ENCODE results near the gene CASP7. TPM values are rescaled to one million over a fixed set of nuclear protein-coding genes. Genes with fewer than 3 reads are reported as not detected.
A peak's percentile ranks its signal among the peaks of the same experiment; 100 is the strongest.

Gene CASP7
- total and polyA plus RNA-seq, 12 donors = 7.1 to 25.1 (median 17.2) TPM

DNA sequence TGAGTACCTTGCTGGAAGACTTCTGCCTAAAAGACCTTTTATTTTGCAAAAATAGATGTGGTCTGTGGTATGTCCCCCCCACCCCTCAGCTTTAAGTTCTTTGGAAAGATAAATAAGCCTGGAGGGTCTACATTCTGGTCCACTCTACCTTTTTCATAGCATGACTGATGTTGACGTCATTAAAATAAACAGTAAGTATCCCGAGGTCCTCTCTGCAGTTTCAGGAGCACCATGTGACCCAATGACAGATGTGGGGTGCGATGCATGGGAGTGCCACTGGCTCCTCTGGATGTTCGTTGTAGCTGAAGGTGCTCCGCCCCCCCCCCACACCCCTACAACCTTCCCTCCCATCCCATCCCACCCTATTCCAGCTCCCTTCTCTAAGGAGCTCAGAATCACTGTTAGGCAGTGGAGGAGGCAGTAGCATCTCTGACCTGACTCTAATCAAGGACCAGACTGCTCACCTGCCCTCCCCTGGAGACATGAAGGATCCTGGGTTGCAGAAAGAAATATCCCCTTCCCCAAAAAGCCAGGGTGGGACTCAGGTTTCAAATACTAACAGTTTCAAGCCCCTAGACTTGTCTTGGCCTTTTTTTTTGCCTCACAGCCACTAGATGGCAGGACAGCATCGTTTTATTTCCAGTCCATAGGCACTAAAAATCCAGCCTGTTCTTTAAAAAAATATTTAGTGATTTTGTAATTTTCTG, 25.1 kb downstream of the CASP7 start:
- H3K36me3 ChIP-seq (replicated peaks in 1 of 2) = peaks cover 0 to 3% of the 10 kb centered on the region in 2 donors
- H3K27ac ChIP-seq = no peak overlapping the region
- DNase-seq = peak in 3 of 7 donors; percentile 11 to 29 (median 19)
- intact Hi-C loops (cut with DNase I) = loop anchor here in 1 of 2 donors (10.0 kb wide), 1 partner anchor 400 kb away; no protein-coding TSS in a partner anchor
- TF ChIP-seq POLR2A (IDR thresholded peaks at IDR 0.05) (no peak), CTCF (IDR thresholded peaks at IDR 0.05) (peak; percentile 35 to 62 (median 52))
- 47 to 65% (median 56%) methylated on average over 5 to 6 of the region's 6 CpGs for WGBS, 4 donors
- peaks cover 0 to 10% of the 10 kb centered on the region in 2 donors for H3K4me1 ChIP-seq (replicated peaks in 1 of 2)
- no peaks in the 10 kb centered on the region for H3K9me3 ChIP-seq (replicated peaks in 1 of 3)
- no peak overlapping the region for H3K4me3 ChIP-seq
- no peaks in the 10 kb centered on the region for H3K27me3 ChIP-seq

DNA sequence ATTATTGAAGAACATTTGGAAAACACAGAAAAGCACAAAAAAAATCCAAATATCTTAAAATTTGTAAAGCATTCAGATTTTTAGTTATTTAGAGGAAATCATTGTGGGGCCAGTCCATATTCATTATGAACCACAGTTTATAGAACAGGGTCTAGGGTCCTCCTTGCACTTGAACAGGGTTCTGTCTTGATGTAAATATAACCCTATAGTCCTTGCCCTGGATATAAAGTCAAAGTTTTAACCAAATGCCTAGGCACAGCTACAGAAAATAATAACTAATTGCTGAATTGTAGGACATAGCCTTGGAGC, 25.6 kb downstream of the CASP7 start:
- DNase-seq = no peak
- H3K36me3 ChIP-seq (replicated peaks in 1 of 2) = no peaks in the 10 kb centered on the region
- no peak overlapping the region for H3K27ac ChIP-seq
- no peaks in the 10 kb centered on the region for H3K9me3 ChIP-seq (replicated peaks in 1 of 3)
- TF ChIP-seq POLR2A (IDR thresholded peaks at IDR 0.05) (no peak), CTCF (IDR thresholded peaks at IDR 0.05) (no peak)
- no peaks in the 10 kb centered on the region for H3K27me3 ChIP-seq
- peaks cover 0 to 15% of the 10 kb centered on the region in 2 donors for H3K4me1 ChIP-seq (replicated peaks in 1 of 2)
- intact Hi-C loops (cut with DNase I) = loop anchor here in 1 of 2 donors (10.0 kb wide), 1 partner anchor 400 kb away; no protein-coding TSS in a partner anchor
- H3K4me3 ChIP-seq = no peak overlapping the region

DNA sequence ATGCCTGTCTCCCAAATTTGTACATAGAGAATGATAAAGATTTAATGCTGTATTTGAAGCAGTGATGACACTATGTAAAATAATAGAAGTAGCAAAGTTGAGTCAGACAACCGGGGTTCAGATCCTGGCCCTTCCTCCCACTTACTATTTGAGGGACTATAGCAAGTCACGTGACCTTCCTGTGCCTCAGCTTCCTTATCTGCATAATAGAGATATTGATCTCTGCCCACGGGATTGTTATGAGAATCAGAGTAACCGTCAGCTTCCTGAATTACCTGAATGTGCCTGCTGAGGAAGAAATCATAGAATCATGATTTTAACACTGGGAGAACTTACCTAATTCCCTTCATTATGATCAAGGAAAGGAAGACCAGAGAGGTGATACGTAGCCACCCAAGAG, 26.9 kb downstream of the CASP7 start:
- 65 to 75% (median 73%) methylated on average over 5 of the region's 5 CpGs for WGBS, 4 donors
- no peak overlapping the region for H3K27ac ChIP-seq
- DNase-seq = no peak
- H3K9me3 ChIP-seq (replicated peaks in 1 of 3) = no peaks in the 10 kb centered on the region
- H3K4me3 ChIP-seq = no peak overlapping the region
- no peaks in the 10 kb centered on the region for H3K36me3 ChIP-seq (replicated peaks in 1 of 2)
- peaks cover 0 to 18% of the 10 kb centered on the region in 2 donors for H3K4me1 ChIP-seq (replicated peaks in 1 of 2)
- intact Hi-C loops (cut with DNase I) = loop anchor here in 1 of 2 donors (10.0 kb wide), 1 partner anchor 398 kb away; no protein-coding TSS in a partner anchor
- H3K27me3 ChIP-seq = no peaks in the 10 kb centered on the region
- no peak for TF ChIP-seq CTCF (IDR thresholded peaks at IDR 0.05)
- no peak for TF ChIP-seq POLR2A (IDR thresholded peaks at IDR 0.05)

DNA sequence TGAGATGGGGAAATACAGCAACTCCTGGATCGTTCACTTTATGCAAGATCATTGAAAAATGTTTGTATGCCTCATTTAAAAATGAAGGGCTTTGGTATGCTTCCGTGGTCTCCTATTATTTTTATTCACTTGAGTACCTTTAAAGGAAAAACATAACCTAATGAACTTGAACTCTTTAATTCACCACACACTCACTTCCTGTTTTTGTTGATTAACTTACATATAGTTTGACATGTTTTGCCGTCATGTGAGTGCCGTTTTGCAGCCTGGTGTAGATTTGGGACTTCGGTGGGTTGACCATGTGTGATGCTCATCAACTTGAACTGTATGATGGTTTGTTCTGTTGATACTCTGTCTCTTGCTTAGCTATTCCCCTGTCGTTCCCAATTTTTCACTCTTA, 28.9 kb downstream of the CASP7 start:
- Histone ChIP-seq H3K4me3 (no peak overlapping the region), H3K27ac (peak overlapping the region in 2 of 5 donors; percentile 26 to 40), H3K4me1 (replicated peaks in 1 of 2) (peaks cover 0 to 18% of the 10 kb centered on the region in 2 donors), H3K27me3 (no peaks in the 10 kb centered on the region), H3K36me3 (replicated peaks in 1 of 2) (no peaks in the 10 kb centered on the region), H3K9me3 (replicated peaks in 1 of 3) (no peaks in the 10 kb centered on the region)
- no peak for DNase-seq
- WGBS, 4 donors = 84 to 91% (median 86%) methylated on average over 6 of the region's 6 CpGs
- TF ChIP-seq POLR2A (IDR thresholded peaks at IDR 0.05) = no peak
- no peak for TF ChIP-seq CTCF (IDR thresholded peaks at IDR 0.05)
- intact Hi-C loops (cut with DNase I) = loop anchor here in 1 of 2 donors (10.0 kb wide), 1 partner anchor 396 kb away; no protein-coding TSS in a partner anchor
